KBM-7 (cell line): ENCODE data around the gene EWSR1.

Experiments used
- DNase-seq: peaks from one replicate; pipeline ENCODE4 v3.0.0-alpha.2; 2015
- in situ Hi-C: fragments of 300-500 bp; cut with MboI; formaldehyde crosslinking; loops from 2 replicates; pipeline ENCODE4 v1.14.3; 2020; ENCODE audit warnings: low sequenced_read_pairs, low pct_unique_long_range_greater_than_20kb, mixed read lengths

EWSR1 gene

GRCh38 chr22:29330753-29331152, 62.7 kb downstream of the EWSR1 start:
- DNase-seq, result no peak
- in situ Hi-C loops, result no loop called here

DNA sequence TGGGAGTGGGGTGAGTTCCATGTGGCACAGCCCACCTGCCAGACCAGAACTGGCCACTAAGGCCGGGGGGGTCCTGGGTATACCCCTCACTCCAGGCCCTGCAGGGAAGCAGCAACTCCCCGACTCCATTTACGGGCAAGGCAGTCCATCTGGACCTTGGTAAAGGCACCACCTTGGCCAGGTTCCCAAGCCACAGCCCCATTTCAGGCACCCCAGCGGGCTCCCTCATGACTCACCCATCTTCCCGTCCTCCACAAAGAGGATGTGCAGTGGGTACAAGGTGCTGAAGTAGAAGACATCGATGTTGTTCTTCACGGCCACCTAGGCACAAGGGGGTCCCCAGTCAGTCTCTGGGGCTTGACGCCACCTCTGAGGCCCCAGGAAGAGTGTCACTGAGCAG, 63.1 kb downstream of the EWSR1 start:
- in situ Hi-C loops, result no loop called here
- no peak for DNase-seq

- no peak for DNase-seq
- in situ Hi-C loops, result no loop called here
Observed at GRCh38 chr22:29331658-29332300, 63.7 kb downstream of the EWSR1 start.

DNA sequence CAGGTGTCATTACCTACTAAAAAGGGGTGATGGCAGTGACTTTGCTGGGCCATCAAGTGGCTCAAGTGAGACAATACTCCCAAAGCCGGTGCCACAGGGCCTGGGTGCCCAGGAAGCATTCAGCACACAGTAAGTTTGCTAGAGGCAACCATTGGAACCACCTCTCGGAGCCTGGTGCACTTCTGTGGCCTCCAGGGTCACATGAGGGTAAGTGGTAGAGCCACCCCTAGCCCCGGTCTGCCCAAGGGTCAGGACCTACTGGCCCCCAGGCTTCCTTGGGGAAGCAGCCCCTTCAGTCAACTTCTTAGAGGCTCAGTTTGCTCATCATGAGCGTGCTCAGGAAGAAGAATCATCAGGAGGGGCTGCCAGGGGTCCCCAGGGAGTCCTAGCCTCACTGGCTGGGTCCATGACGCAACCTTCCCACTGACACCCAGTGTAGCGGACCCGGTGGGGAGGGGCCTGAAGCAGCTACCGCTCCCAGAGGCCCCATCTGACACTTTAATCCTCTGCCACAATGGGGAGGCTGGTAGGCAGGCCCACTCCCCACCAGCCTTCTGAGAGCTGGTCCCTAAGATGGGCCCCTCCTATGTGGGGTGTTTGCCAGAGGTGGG, 64.9 kb downstream of the EWSR1 start:
- DNase-seq, result no peak
- in situ Hi-C loops, result no loop called here

DNA sequence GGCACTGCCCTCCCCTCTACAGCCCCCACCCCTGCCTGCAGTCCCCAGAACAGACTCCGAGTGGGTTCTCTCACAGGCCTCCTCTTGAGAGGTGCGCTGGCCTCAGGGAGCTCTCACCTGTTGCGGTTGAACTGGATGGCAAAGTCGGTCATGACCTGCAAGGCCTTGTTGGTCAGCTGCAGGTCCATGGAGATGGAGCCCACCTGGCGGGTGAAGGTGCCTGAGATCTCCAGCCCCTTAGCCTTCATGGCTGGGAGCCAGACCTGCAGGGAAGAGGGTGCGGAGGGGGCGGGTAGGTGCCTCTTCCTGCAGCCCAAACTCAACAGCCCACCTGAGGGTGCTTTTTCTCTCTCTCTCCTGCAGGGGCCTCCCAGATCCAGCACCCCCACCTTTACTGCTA, 66.1 kb downstream of the EWSR1 start:
- DNase-seq, result no peak

GRCh38 chr22:29334696-29335344, 66.8 kb downstream of the EWSR1 start:
- no peak for DNase-seq

More for the DNA sequence above, 66.1 kb downstream of the EWSR1 start:
- in situ Hi-C loops, result no loop called here

GRCh38 chr22:29335656-29336055, 67.6 kb downstream of the EWSR1 start:
- in situ Hi-C loops, result no loop called here

More at GRCh38 chr22:29334696-29335344, 66.8 kb downstream of the EWSR1 start:
- in situ Hi-C loops, result no loop called here

DNA sequence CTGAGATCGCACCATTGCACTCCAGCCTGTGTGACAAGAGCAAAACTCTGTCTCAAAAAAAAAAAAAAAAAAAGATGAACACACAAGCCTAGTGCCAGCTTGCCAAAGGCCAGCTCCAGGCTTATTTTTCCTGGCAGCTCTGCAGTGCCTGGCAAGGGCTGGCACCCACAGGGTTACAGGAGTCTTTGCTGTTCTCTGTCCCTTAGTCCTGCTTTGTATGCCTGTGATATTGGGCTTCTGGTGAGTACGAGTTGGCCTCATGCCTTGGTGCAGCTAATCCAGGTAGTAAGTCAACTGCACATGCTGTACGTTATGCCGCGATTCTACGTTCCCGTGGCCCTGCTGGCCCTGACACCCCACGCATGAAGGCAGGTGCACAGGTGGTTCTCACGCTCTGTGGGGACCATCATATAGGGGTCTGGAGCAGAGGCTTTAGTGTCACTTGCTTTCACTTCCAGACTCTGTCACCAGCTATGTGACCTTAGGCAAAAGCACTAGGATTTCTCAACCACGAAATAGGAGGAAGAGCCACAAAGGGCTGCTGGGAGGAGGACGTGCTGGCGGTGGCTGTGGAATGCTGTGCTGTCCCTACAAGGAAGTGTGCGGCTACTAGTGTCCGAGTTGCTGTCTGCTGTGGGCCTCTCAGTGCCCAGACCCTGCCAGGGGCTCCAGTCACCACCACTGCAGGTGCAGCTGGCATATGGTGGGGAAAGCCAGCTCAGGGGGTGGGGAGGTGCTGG, 68.9 kb downstream of the EWSR1 start:
- in situ Hi-C loops, result no loop called here
- DNase-seq, result no peak

More at GRCh38 chr22:29335656-29336055, 67.6 kb downstream of the EWSR1 start:
- no peak for DNase-seq

- in situ Hi-C loops, result no loop called here
- no peak for DNase-seq
Observed at GRCh38 chr22:29337631-29338284, 69.7 kb downstream of the EWSR1 start.

DNA sequence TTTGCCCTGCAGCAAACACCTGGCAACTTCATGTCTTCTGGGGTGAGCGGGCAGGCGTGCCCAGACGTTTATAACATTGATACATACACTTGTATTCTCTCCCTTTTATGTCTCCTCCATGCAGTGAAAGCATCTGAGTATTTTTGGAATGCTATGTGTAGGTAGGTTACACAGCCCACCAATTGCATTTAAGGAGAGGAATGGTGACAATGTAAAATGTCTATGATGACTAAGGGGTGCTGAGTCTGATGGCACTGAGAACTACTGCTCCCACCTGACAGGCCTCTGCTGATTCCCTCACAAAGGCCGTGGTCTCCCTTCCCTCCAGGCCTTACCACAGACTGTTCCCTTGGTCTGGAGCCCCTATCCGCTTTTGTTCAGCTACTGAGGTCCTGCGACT, 70.3 kb downstream of the EWSR1 start:
- in situ Hi-C loops, result no loop called here
- DNase-seq, result no peak

- DNase-seq, result no peak
- in situ Hi-C loops, result no loop called here
Observed at GRCh38 chr22:29339381-29340235, 71.5 kb downstream of the EWSR1 start.

GRCh38 chr22:29340566-29340965, 72.5 kb downstream of the EWSR1 start:
- in situ Hi-C loops, result no loop called here
- DNase-seq, result no peak

DNA sequence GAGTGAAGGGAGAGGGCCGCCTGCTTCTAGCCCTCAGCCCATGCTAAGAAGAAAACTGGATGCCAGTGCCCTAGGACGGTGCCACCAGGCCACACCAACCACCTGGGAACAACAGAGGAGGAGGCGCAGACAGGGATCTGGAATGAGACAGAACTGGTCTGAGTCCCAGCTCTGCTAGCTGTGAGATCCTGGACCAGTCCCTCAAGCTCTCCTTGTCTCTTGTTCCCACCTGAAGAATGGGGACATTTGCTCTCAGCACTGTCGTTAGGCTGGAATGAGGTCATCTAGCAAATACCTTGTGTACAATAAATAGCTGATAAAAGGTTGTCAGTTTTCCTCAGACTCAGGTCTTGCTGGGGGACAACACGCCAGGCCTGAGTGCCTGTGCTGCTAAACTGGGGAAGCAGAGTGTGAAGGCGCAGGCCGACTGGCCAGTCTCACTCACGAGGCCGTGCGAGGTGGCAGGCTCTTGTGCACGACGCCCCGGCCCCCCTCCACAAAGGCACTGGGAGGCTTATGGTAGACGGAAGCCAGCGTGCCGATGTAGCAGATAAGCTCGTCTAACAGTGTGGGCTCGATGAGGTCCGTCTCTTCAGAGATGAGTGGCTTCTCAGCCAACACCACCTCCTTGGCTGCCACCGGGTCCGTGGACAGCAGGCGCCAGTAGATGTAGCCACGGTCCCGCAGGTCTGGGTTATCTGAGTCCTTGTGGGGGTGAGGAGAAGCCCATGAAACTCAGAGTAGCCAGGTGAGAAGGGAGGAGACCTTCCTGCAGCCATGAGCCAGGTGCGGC, 73.2 kb downstream of the EWSR1 start:
- no peak for DNase-seq
- in situ Hi-C loops, result no loop called here

GRCh38 chr22:29341849-29342127, 73.7 kb downstream of the EWSR1 start:
- DNase-seq, result no peak
- in situ Hi-C loops, result no loop called here

DNA sequence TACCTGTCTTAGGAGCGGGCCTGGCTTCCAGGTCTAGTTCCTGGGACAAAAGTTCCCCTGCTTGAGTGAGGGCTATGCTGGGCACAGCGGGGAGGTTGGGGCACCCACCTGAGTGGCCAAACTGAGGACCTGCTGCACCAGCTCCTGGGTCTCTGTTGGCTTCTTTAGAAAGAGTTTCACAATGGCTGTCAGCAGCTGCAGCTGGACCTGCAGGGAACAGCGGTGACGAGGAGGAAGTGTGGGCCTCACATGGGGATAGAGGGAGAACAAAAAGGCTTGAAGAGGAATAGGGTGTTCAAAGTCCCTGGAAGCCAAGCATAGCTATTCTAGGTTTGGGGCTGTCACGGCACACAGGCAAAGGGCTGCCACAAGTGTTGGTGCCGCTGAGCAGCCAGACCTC, 74.1 kb downstream of the EWSR1 start:
- in situ Hi-C loops, result no loop called here
- no peak for DNase-seq

DNA sequence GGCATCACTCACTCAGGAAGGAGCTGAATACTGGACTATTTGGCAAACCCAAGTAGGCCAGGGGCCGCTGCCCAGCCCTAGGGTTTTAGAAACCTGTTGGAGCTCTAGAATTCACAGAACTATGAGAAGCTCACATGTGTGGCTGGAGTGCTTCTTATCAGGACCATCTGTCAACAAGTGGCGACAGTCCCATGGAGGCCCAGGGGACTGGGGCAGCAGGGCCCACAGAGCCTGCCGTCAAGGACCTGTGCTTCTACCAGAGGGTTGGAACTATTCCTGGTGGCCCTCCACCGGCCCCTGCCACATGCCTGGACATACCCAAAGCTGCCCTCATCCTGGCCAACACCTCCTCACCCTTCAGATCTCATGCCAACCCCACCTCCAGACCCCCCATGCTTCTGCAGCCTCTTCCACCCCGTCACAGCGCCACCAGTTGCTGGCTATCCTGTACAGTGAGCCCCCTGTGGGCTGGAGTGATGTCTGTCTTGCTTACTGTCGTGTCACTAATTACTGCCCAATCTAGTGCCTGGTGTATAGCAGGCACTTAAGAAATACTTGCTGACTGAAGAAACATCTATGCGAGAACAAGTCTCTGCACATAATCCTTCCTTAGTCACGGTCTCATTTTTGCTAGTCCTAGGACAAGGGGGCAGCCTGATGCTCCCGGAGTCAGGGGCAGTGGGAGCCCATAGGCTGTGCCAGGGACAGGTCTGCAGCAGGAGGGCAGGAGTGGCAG, 74.7 kb downstream of the EWSR1 start:
- no peak for DNase-seq
- in situ Hi-C loops, result no loop called here

DNA sequence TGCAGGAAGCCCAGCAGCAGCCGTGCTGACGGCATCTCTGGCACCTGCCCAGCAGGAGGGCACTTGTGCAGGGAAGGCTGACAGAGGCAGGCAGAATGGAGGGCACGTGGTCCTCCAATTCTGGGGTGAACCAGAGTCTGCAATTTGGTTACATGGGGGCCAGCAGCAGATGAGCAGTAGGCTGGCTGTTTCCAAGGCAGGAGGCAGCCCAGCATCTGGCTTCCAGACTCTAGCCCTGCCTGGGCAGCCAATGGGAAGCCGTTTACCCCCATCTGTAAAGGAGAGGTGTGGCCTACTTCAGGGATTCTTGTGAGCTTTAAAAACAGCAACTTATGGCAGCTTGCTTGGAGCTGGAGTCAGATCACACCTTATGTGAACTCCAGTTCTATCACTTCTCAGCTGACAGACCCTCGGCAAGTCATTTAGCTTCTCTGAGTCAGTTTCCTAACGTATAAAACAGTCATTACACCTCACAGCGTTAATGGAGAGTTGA, 75.3 kb downstream of the EWSR1 start:
- in situ Hi-C loops, result no loop called here
- no peak for DNase-seq
